Testis (tissue), 2 donors: ENCODE data around the gene CD7.

Experiments
- CTCF ChIP-seq, 3 experiments: fragments of 450-650 bp in 2 of 3; fragments of 200-600 bp in 1 of 3; sonication (generic) in 1 of 3; IDR thresholded peaks; one replicate each; pipeline ENCODE4 v1.5.1; 2016 to 2019; ENCODE audit warnings: antibody characterized with exemption in 3 of 3, mild to moderate bottlenecking in 2 of 3, moderate library complexity in 1 of 3
- POLR2A ChIP-seq: fragments of 450-650 bp; IDR thresholded peaks from one replicate; pipeline ENCODE4 v1.6.1; 2017; ENCODE audit warnings: antibody characterized with exemption, mild to moderate bottlenecking, moderate library complexity

- TF ChIP-seq POLR2A (no peak), CTCF (IDR thresholded peaks at IDR 0.05) (no peak)
Observed at GRCh38 chr17:82267575-82268379, 49.6 kb downstream of the CD7 start.
